T-helper 1 cell treated with Interleukin-12 subunit alpha and Interleukin-12 subunit beta and Interleukin-4 antibody, amounts not matched to agents 30 ng/mL and 1 ng/mL, for 36 hours (primary cell): ENCODE results near the gene SRP72. TPM values are rescaled to one million over a fixed set of nuclear protein-coding genes. Genes with fewer than 3 reads are reported as not detected.
"Not testable (repeated sequence)": the region's sequence is repeated elsewhere in the genome, so short reads cannot be mapped to it uniquely, and the experiment has no call there.

Experiments used
- intact Hi-C: fragments of 100-400 bp; cut with micrococcal nuclease; formaldehyde crosslinking; loops from one replicate; pipeline ENCODE4 v1.15.1; 2024
- total RNA-seq: library from RNA; stranded (reverse); gene quantifications from 2 replicates; pipeline ENCODE4 v1.2.3, GENCODE V29; 2022

SRP72 gene
- total RNA-seq, 1 donor from 2014 or later: 147 TPM

- intact Hi-C loops: no loop called here
These were observed 2.8 kb upstream of the SRP72 start for GRCh38 chr4:56464581-56464980.

GRCh38 chr4:56465599-56466295 is 1.7 kb upstream of the SRP72 start:
- intact Hi-C loops: no loop called here

DNA sequence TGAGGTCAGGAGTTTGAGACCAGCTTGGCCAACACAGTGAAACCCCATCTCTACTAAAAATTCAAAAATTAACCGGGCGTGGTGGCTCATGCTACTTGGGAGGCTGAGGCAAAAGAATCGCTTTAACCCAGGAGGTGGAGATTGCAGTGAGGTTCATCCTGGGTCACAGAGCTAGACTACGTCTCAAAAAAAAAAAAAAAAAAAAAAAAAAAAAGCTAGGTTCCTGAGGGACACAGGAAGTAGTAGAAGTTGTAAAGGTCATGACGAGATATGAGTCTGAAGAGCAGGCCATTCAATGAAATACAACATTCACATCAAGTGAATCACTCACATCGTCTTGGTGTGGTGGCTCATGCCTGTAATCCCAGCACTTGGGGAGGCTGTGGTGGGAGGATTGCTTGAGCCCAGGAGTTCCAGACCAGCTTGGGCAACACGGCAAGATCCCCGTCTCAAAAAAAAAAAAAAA is 1.1 kb upstream of the SRP72 start:
- intact Hi-C loops: not testable (repeated sequence)

GRCh38 chr4:56466910-56467283 is 520 bp upstream of the SRP72 start:
- intact Hi-C loops: loop anchor here (1.0 kb wide), 11 partner anchors 32 to 920 kb away; partner anchors contain the start of genes AASDH, EXOC1 and PPAT

DNA sequence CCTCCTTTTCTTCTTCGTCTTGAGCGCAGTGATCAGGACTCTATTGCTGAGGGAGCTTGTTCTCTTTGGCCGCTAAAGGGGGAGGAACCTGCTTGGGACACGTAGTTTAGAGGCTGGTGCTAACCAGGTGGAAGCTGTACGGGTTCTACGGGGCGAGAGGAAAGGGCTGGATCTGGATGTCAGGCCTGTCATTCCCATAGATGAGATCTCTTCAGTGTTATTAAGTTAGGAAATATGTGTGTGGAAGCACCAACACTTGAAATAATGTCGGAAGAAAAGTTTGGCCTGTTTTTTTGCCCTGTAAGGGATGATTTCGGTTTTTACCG is 643 bp downstream of the SRP72 start:
- intact Hi-C loops: loop anchor here (1.0 to 2.0 kb wide), 2 partner anchors 187 to 509 kb away; partner anchors contain the start of gene NOA1

GRCh38 chr4:56469489-56470210 is 2.2 kb downstream of the SRP72 start:
- intact Hi-C loops: loop anchor here (2.0 kb wide), 2 partner anchors 17 to 185 kb away; no protein-coding TSS in a partner anchor

DNA sequence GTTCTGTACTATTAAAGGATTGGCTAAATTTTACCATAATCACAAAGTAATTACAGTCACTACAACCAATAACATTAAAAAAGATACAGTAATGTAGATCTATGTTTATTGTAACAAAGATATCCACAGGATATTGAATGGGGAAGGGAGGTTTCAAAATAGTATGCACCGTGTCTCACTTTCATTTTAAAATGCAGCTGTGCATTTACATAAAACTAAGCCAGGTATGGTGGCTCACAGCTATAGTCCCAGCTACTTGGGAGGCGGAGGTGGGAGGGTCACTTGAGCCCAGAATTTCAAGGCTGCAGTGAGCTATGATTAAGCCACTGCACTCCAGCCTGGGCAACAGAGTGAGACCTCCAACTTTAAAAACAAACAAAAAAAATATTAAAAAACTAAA is 8.5 kb downstream of the SRP72 start:
- intact Hi-C loops: no loop called here

DNA sequence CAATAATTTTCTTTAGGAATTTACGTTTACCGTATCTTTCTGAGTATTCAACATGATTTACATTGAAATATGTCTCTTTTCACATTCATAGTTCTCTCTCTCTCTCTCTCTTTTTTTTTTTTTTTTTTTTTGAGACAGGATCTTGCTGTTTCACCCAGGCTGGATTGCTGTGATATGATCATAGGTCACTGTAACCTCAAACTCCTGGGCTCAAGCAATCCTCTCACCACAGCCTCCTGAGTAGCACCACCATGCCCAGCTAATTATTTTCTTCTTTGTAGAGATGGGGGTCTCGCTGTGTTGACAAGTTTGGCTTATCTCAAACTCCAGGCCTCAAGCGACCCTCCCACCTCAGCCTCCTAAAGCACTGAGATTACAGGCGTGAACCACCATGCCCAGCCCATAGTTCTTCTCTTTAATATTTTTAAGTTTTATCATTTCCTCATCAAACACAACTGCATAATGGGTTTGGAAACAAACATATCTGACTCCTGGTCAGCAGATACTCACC is 9.8 kb downstream of the SRP72 start:
- intact Hi-C loops: no loop called here

GRCh38 chr4:56480691-56481090 is 13.3 kb downstream of the SRP72 start:
- intact Hi-C loops: no loop called here

DNA sequence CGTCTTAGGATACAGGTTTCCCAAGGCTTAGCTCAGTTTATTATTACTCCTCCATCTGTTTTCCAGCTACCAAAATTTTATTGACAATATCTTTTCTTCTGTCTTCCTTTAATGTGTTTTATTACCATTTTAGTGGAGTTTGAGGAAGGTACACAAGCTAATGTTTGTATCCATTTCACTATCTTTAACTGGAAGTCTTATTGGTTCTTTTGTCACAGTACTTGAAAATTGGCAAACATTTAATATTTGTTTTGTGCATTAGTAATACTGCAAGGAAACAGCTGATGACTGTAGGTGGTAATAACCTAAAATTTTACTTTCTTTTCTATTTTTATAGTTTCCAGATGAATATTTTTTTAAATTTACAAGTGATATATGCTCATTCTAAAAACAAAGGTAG is 28.8 kb downstream of the SRP72 start:
- intact Hi-C loops: no loop called here

GRCh38 chr4:56505269-56506130 is 38.1 kb downstream of the SRP72 start, which contains the start of gene ARL9:
Gene ARL9, plus strand, starts transcription at chr4:56505791. Its CDS starts 72 bp downstream, at chr4:56505863.
- intact Hi-C loops: loop anchor here (2.0 to 5.0 kb wide), 3 partner anchors 37 to 331 kb away; no protein-coding TSS in a partner anchor

- intact Hi-C loops: no loop called here
These were observed 43.7 kb downstream of the SRP72 start for GRCh38 chr4:56511098-56511497.

DNA sequence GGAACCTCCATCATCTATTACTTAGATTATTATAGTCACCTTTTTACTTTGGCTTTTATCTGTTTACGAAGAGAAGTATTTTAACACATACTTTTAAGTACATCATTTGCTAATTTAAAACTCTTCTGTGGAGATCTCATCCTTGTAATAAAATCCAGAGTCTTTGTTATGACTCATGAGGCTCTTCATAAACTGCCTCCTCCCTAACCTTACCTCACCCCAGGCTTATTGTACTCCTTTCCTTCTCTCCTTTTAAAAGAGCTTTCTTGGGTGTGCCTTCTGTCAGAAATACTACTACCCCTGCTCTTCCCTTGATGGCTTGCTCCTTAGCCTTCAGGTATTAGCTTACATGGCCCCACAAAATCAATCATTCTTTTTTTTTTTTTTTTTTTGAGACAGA is 44.7 kb downstream of the SRP72 start:
- intact Hi-C loops: no loop called here

DNA sequence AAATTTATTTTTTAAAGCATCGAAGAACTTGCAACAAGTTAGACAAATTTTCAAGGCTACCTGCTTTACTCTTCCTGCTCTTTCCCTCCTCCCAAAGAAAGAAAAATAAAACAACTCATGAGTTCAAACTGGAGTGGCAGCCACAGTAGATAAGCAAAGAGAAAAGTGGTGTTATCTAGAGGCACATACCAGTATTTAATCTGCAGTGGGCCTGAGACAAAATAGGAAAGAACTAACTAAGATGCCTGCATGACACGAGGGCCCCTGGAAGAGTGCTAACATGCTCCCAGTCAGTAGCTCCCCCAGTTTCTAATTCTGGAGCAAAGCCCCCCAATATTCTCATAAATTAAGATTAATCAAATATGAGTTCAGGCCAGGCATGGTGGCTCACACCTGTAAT is 46.1 kb downstream of the SRP72 start:
- intact Hi-C loops: no loop called here

- intact Hi-C loops: loop anchor here (1.0 to 2.0 kb wide), 10 partner anchors 14 to 678 kb away; partner anchors contain the start of genes AASDH, EXOC1, NOA1 and PPAT
These were observed 63.1 kb downstream of the SRP72 start for GRCh38 chr4:56530269-56531148.

GRCh38 chr4:56531149-56531770 is 63.8 kb downstream of the SRP72 start:
- intact Hi-C loops: loop anchor here (2.0 kb wide), 2 partner anchors 446 to 678 kb away; partner anchors contain the start of genes EXOC1 and NOA1

DNA sequence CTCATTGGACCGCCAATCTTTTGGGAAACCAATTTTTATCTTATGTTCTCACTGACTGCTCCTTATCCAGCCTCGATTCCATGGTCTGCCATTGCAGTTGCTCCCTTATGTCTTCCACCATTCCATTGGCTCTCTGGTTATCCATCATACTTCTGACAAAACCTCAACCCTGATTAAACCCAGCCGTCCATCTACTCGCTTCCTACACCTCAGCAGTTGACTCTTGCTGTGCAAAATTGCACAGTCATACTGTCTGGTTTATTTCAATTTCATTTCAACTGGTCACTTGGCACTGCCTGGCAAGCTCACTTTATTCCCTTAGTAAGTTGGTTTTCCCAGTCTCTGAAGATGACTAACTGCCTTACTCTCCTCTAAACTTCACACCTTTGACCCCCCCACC is 64.4 kb downstream of the SRP72 start:
- intact Hi-C loops: loop anchor here (2.0 kb wide), 2 partner anchors 445 to 679 kb away; partner anchors contain the start of genes EXOC1 and NOA1

DNA sequence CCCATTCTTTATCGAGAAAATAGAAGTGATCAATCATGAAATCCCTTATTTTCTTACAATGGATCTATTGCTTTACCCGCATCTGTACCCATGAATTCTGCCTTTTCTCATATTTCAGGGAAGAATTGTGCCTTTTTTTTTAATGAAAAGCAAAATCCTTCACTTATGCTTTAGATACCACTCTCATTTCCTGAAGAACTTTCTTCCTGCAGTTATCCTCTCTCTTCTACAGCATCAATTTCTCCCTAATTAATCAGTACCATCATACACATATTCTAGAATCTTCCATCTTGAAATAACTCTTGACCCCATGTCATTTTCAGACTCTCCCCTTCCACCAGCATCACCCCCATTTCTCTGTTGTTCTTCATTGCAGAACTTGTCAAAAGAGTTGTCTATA is 64.8 kb downstream of the SRP72 start:
- intact Hi-C loops: no loop called here

GRCh38 chr4:56535915-56536314 is 68.5 kb downstream of the SRP72 start:
- intact Hi-C loops: no loop called here

DNA sequence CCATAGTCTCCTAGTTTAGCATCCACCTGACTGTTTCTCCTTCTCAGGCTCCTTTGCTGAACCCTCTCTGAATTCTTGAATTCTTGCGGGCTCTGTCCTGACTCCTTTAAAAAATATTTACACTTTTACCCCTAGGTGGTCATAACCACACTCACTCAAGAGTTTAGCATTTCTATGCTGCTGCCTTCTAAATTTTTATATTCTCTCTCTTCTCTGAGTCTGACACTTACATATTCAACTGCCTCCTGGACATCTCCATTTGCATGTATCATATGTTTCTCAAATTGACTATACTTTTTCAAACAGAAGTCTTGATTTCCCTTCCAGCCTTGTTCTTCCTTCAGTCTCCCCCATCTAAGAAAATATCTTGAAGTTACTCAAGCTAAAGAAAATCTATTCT is 69.7 kb downstream of the SRP72 start:
- intact Hi-C loops: no loop called here
